ENCODE measurements around the gene ZNF837.
"Not testable (repeated sequence)": the region's sequence is repeated elsewhere in the genome, so short reads cannot be mapped to it uniquely, and the experiment has no call there.

ZNF837 gene

GRCh38 chr19:58353717-58354477 lies 26.9 kb downstream of the ZNF837 start:
- DNase-seq (ENCODE audit: insufficient read length, low spot score) = no peak
- no peak for FAIRE-seq
- no peak for TF ChIP-seq POLR2A (IDR thresholded peaks at IDR 0.05; ENCODE audit: low read depth, low read length)

DNA sequence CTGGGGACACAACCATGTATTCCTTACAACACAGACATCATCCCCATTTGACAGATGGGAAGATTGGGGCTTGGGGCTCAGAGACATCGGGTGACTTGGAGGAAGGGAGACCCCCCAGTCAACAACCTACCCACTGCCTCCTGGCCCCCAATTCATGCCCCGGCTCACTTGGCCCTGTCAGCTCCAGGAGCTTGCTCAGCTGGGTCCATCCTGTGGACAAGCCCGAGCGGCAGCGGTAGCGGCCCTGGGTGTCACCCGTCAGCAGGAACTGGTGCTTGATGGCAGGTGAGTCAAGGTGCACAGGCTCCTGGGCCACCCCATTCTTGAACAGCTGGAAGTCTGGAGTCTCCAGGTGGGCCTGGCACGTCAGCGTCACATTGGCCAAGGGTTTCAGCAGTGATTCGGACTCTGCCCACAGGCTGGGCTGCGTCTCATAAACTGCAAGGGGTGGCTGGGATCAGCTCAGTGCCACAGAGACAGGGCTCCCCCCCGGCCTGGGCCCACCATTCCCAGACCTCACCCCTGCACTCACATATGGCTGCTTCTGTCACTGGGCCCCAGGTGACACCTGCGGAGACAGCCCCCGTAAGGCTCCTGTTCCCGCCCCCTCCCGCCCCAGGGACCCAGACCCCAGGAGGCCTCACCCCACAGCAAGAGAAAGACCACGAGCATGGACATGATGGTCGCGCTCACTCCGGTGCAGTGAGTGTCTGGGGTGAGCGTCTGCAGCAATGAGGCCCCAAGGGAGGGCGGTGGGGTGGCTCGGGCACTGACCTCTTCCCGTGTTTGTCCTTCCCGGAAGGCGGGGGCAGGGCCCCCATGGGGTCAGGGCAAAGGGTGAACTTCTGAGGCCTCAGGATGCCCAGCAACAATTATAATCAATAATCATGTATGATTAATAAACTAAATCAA lies 27.8 kb downstream of the ZNF837 start, which contains the start of gene A1BG:
Gene A1BG, minus strand, starts transcription at position 733 of the 912 bp plus-strand sequence. Its CDS starts 55 bp downstream, at position 678.
- no peak for TF ChIP-seq POLR2A (IDR thresholded peaks at IDR 0.05; ENCODE audit: low read depth, low read length)
- DNase-seq (ENCODE audit: insufficient read length, low spot score) (no peak), FAIRE-seq (no peak)

- FAIRE-seq = no peak
- no peak for TF ChIP-seq POLR2A (IDR thresholded peaks at IDR 0.05; ENCODE audit: low read depth, low read length)
- DNase-seq (ENCODE audit: insufficient read length, low spot score) = no peak
Measured at GRCh38 chr19:58351990-58352755, 28.7 kb downstream of the ZNF837 start.

GRCh38 chr19:58351558-58351878 lies 29.3 kb downstream of the ZNF837 start:
- no peak for FAIRE-seq
- no peak for DNase-seq (ENCODE audit: insufficient read length, low spot score)
- TF ChIP-seq POLR2A (IDR thresholded peaks at IDR 0.05; ENCODE audit: low read depth, low read length) = no peak

- FAIRE-seq = no peak
Measured at GRCh38 chr19:58350871-58351557, 29.8 kb downstream of the ZNF837 start.

GRCh38 chr19:58350001-58350861 lies 30.6 kb downstream of the ZNF837 start:
- DNase-seq (ENCODE audit: insufficient read length, low spot score) (no peak), FAIRE-seq (no peak)
- no peak for TF ChIP-seq POLR2A (IDR thresholded peaks at IDR 0.05; ENCODE audit: low read depth, low read length)

More at GRCh38 chr19:58350871-58351557, 29.8 kb downstream of the ZNF837 start:
- TF ChIP-seq POLR2A (IDR thresholded peaks at IDR 0.05; ENCODE audit: low read depth, low read length) = no peak
- DNase-seq (ENCODE audit: insufficient read length, low spot score) = no peak

- FAIRE-seq (no peak), DNase-seq (ENCODE audit: insufficient read length, low spot score) (no peak)
- no peak for TF ChIP-seq POLR2A (IDR thresholded peaks at IDR 0.05; ENCODE audit: low read depth, low read length)
Measured at GRCh38 chr19:58349590-58349989, 31.2 kb downstream of the ZNF837 start.

GRCh38 chr19:58348080-58348479 lies 32.8 kb downstream of the ZNF837 start:
- FAIRE-seq; DNase-seq (ENCODE audit: insufficient read length, low spot score): not testable (repeated sequence)

- peak; percentile 58 for TF ChIP-seq POLR2A (IDR thresholded peaks at IDR 0.05; ENCODE audit: low read depth, low read length)
- FAIRE-seq (no peak), DNase-seq (ENCODE audit: insufficient read length, low spot score) (peak; percentile 83)
Measured at GRCh38 chr19:58346961-58347929, 33.6 kb downstream of the ZNF837 start.

DNA sequence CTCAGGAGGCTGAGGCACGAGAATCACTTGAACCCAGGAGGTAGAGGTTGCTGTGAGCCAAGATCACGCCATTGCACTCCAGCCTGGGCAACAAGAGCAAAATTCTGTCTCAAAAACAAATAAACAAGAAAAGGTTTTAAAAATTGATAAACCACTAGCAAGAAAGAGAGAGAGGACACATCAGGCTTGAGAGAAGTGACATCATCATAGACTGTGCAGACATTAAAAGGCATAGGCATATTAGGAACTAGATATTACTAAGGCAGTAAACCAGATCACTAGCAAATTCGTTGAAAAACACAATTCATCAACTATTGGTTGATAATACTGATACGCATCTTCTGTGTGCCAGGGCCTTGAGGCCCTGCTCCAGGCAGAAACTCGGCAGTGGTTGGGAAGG lies 35.3 kb downstream of the ZNF837 start:
- FAIRE-seq (no peak), DNase-seq (ENCODE audit: insufficient read length, low spot score) (no peak)
- no peak for TF ChIP-seq POLR2A (IDR thresholded peaks at IDR 0.05; ENCODE audit: low read depth, low read length)

GRCh38 chr19:58338825-58339558 lies 41.8 kb downstream of the ZNF837 start:
- no peak for TF ChIP-seq POLR2A (IDR thresholded peaks at IDR 0.05; ENCODE audit: low read depth, low read length)
- FAIRE-seq (no peak), DNase-seq (ENCODE audit: insufficient read length, low spot score) (no peak)
